ENCODE results near the gene ZNF574.

The ZNF574 gene

DNA sequence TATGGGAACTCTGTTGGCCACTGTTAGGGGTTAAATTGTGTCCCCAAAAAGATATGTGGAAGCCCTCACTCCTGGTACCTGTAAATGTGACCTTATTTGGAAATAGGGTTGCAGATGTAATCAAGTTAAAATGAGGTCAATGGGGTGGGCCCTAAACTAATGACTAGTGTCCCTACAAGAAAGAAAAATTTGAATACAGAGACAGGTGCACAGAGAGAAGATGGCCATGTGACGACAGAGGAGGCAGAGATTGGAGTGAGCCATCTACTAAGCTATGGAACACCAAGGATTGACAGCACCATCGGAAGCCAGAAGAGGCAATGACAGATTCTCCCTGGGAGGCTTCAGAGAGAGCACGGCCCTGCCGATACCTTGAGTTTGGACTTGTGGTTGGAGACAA lies 39.7 kb downstream of the ZNF574 start:
- no peak for DNase-seq
- intact Hi-C loops (cut with DNase I) = no loop called here

- no peak for DNase-seq
- intact Hi-C loops (cut with DNase I) = no loop called here
These were observed 40.5 kb downstream of the ZNF574 start for GRCh38 chr19:42116308-42117075.

- intact Hi-C loops (cut with DNase I) = no loop called here
- DNase-seq = no peak
These were observed 41.1 kb downstream of the ZNF574 start for GRCh38 chr19:42117076-42117475.

- intact Hi-C loops (cut with DNase I) = no loop called here
- no peak for DNase-seq
These were observed 44.5 kb downstream of the ZNF574 start for GRCh38 chr19:42120276-42120980.

- DNase-seq = no peak
- intact Hi-C loops (cut with DNase I) = no loop called here
These were observed 45.2 kb downstream of the ZNF574 start for GRCh38 chr19:42121036-42121621.

DNA sequence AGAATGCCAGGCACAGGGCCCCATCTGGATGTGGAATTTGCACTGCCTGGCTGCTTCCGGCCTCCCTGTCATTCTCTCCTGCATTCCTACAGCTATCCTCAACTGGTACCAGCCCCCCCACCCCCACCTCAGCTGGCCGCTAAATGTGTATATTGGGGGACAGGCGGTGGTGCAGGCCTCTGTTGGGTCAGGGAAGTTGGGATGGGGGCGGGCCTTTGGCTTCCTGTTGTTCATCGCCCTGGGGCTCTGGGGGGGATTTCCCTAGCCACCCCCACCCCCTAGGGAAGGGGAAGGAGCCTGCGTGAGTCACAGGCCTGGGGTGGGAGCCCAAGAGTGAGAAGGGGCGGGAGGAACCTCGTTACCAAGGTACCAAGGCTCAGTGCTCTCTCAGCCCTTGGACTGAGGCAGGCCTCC lies 45.7 kb downstream of the ZNF574 start:
- peak in 40 of 42 donors; percentile 16 to 71 (median 46) for DNase-seq
- intact Hi-C loops (cut with DNase I) = no loop called here

- intact Hi-C loops (cut with DNase I) = no loop called here
- DNase-seq = no peak
These were observed 47.0 kb downstream of the ZNF574 start for GRCh38 chr19:42122691-42123607.

DNA sequence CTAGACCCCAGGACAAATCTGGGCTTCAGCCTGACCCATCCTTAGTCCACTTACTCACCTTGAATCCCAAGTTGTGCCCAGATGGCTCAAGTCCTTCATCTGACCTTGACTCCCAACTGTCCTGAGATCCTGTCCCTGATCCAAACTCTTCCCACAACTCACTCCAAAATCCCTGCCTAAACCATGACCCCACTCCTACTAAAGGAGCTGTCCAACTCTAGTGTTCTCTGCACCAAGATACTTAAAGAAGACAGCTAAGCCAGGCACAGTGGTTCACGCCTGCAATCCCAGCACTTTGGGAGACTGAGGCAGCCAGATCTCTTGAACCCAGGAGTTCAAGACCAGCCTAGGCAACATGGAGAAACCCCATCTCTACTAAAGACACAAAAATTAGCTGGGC lies 47.8 kb downstream of the ZNF574 start:
- no peak for DNase-seq
- intact Hi-C loops (cut with DNase I) = no loop called here

DNA sequence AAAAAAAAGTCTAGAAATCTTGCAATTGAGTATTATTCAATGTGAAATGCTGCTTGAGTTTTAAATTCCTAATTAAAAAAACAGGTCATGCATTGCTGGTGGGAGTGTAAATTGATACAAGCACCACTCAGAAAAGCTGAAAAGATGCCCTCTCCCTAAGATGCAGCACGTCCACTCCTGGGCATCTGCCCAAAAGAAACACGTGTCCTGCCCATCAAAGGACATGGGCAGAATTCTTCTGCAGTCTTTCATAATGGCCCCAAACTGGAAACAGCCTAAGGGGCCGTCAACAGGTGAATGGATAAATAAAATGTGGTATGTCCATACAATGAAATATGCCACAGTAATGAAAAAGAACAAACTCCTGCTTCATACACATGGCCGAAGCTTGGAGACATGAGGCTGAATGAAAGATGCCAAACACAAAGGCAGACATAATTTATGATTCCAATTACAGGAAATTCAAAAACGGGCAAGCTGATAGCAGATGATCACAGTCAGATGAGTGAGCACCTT lies 48.5 kb downstream of the ZNF574 start:
- DNase-seq = peak in 3 of 42 donors; percentile 4 to 44 (median 23)
- intact Hi-C loops (cut with DNase I) = no loop called here

DNA sequence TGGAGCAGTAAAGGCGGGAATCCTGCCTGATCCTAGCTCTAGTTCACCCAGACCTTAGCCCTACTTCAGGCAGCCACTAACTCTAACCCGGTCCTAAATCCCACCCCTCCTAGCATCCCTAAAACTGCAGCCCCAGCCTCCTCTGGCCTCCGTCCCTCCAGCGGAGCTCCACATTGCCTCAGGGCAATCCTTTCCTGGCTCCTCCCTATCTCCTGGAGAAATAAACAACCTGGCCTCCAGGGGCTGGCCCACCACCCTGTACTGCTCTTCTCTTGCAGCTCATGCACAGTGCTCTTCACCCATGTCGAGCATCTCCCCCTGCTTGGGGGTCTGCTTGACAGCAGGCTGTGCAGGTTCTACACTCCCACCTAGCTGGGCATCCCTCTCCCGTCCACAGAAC lies 49.6 kb downstream of the ZNF574 start:
- intact Hi-C loops (cut with DNase I) = no loop called here
- no peak for DNase-seq

DNA sequence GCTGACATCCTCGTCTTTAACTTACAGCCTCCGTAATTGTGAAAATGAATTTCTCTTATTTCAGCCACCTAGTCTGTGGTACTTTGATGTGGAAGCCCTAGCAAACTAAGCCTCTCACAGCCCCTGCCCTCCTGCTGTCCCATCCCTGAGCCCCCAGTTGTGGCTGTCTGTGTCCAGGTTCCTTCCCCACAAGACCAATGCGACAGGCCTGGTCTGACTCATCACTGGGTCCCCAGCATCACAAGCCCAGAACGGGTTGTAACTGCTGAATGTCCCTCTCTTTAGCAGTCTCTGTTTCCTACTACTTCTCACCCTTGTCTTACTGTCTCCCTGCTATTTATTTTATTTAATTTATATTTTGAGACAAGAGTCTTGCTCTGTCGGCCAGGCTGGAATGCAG lies 50.6 kb downstream of the ZNF574 start:
- DNase-seq = no peak
- intact Hi-C loops (cut with DNase I) = no loop called here

- peak in 41 of 42 donors; percentile 9 to 64 (median 43) for DNase-seq
- intact Hi-C loops (cut with DNase I) = loop anchor here (5.0 kb wide), 1 partner anchor 53 kb away; no protein-coding TSS in a partner anchor
These were observed 53.7 kb downstream of the ZNF574 start for GRCh38 chr19:42129399-42130253.

DNA sequence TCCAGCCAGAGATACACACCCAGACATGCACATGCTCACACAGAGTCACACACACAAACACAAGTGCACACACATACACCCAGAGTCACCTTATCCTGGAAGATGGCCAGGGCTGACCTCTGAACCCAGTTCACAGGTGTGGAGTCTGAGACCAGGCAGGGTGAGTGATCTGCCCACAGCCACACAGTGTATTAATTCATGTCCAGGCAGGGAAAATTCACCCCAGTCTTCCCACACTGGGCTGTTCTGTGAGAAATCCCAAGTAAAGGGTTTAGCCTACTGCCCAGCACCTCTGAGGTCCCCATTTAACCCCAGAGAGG lies 54.2 kb downstream of the ZNF574 start:
- DNase-seq = no peak
- intact Hi-C loops (cut with DNase I) = loop anchor here (5.0 kb wide), 1 partner anchor 52 kb away; no protein-coding TSS in a partner anchor
